Breast epithelium (tissue), 4 donors: Measurements from ENCODE around the gene AGO3. TPM values are rescaled to one million over a fixed set of nuclear protein-coding genes. Genes with fewer than 3 reads are reported as not detected.
A peak's percentile ranks its signal among the peaks of the same experiment; 100 is the strongest.

Experiments used
- DNase-seq, 2 donors: peaks; one replicate each; pipeline ENCODE4 v3.0.0-alpha.2; 2019; ENCODE audit warnings: low spot score in 2 of 2
- H3K27ac ChIP-seq, 2 donors: fragments of 200-600 bp; sonication (generic) in 1 of 2; one replicate each; pipeline ENCODE4 v1.5.1; 2016 to 2019; ENCODE audit warnings: mild to moderate bottlenecking in 1 of 2
- H3K27me3 ChIP-seq, 2 donors: fragments of 200-600 bp; sonication (generic) in 1 of 2; one replicate each; pipeline versions ENCODE4 v1.5.1 to v1.6.0; 2017 to 2019; ENCODE audit warnings: control low read depth in 1 of 2, mild to moderate bottlenecking in 1 of 2
- H3K36me3 ChIP-seq: fragments of 200-600 bp; one replicate; pipeline ENCODE4 v1.5.1; 2019
- H3K4me1 ChIP-seq, 2 donors: fragments of 200-600 bp; sonication (generic); one replicate each; pipeline ENCODE4 v1.5.1; 2016 to 2019; ENCODE audit warnings: control low read depth in 1 of 2
- H3K4me3 ChIP-seq, 3 donors: fragments of 200-600 bp; sonication (generic); 1 replicate in 2 of 3; 2 replicates in 1 of 3; pipeline ENCODE4 v1.5.1; 2016 to 2019; ENCODE audit warnings: mild to moderate bottlenecking in 3 of 3, moderate library complexity in 2 of 3
- H3K9me3 ChIP-seq, 2 donors: fragments of 200-600 bp; sonication (generic) in 1 of 2; one replicate each; pipeline ENCODE4 v1.5.1; 2016 to 2019; ENCODE audit warnings: control low read depth in 1 of 2
- CTCF ChIP-seq, 3 donors: fragments of 450-650 bp; IDR thresholded peaks; one replicate each; pipeline ENCODE4 v1.5.1; 2016 to 2017; ENCODE audit warnings: antibody characterized with exemption in 3 of 3, mild to moderate bottlenecking in 3 of 3, moderate library complexity in 3 of 3
- POLR2A ChIP-seq: fragments of 450-650 bp; IDR thresholded peaks from one replicate; pipeline ENCODE4 v1.6.1; 2016; ENCODE audit warnings: antibody characterized with exemption, mild to moderate bottlenecking, moderate library complexity
- POLR2AphosphoS5 ChIP-seq, 3 donors: sonication (generic); formaldehyde crosslinking; IDR thresholded peaks; one replicate each; pipeline ENCODE4 v1.6.1; 2017; ENCODE audit warnings: antibody characterized with exemption in 3 of 3
- intact Hi-C: fragments of 100-400 bp; cut with DNase I; formaldehyde crosslinking; loops from one replicate; pipeline ENCODE4 v1.15.1; 2023; ENCODE audit warnings: low total_unique reads
- total RNA-seq, 3 donors: library from RNA; depleted of rRNA; stranded (reverse); fragments of >200 nt; gene quantifications; one replicate each; pipeline ENCODE4 v1.1.0, GENCODE V29; 2016

The AGO3 gene
- total RNA-seq, 3 donors from 2014 or later = 28.2 TPM

DNA sequence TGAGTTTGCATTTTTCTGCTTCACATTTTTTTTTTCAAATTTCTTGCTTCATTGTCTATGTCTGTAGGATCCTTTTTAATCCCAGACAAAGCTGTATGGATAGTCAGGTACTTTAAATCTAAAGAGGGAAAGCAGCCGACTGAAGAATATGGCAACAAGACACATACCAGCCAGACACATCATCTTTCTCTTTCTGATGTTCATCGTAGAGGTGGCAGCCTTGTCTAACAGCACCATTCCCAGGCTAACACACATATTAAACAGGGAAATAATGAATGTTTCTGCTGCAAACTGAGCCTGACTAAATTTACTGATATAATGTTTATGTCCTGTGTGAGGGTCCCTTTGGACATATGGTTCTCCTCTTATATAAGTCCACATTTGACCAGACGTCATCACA, 149.3 kb downstream of the AGO3 start:
- Histone ChIP-seq H3K4me3 (no peak overlapping the region), H3K9me3 (no peaks in the 10 kb centered on the region), H3K27me3 (no peaks in the 10 kb centered on the region), H3K36me3 (no peaks in the 10 kb centered on the region), H3K4me1 (peaks cover 0 to 3% of the 10 kb centered on the region in 2 donors), H3K27ac (no peak overlapping the region)
- no peak for DNase-seq
- intact Hi-C loops = no loop called here
- no peak for TF ChIP-seq CTCF (IDR thresholded peaks at IDR 0.05)
- no peak for TF ChIP-seq POLR2A
- TF ChIP-seq POLR2AphosphoS5 (IDR thresholded peaks at IDR 0.05) = no peak

DNA sequence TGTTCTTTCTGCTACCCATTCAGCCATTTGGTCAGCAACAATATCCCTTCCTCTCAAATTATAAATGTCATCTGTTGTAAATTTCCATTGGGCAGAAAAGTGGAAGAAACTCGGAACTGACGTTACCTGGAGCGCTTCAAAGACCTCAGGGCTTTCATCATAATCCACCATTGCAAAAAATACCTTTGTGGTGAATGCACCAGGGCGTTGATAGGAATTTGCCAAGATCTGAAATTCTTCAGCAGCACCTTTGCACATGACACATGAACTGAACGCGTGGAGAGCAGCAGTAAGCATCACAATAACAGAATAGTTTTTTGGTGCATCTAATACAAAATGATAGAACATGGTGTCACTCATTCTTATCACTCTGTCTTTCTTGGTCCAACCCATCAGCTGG, 149.9 kb downstream of the AGO3 start:
- Histone ChIP-seq H3K27me3 (no peaks in the 10 kb centered on the region), H3K27ac (no peak overlapping the region), H3K4me1 (peaks cover 0 to 3% of the 10 kb centered on the region in 2 donors), H3K9me3 (no peaks in the 10 kb centered on the region), H3K36me3 (no peaks in the 10 kb centered on the region), H3K4me3 (no peak overlapping the region)
- DNase-seq = no peak
- intact Hi-C loops = no loop called here
- no peak for TF ChIP-seq POLR2A
- TF ChIP-seq CTCF (IDR thresholded peaks at IDR 0.05) = no peak
- no peak for TF ChIP-seq POLR2AphosphoS5 (IDR thresholded peaks at IDR 0.05)

DNA sequence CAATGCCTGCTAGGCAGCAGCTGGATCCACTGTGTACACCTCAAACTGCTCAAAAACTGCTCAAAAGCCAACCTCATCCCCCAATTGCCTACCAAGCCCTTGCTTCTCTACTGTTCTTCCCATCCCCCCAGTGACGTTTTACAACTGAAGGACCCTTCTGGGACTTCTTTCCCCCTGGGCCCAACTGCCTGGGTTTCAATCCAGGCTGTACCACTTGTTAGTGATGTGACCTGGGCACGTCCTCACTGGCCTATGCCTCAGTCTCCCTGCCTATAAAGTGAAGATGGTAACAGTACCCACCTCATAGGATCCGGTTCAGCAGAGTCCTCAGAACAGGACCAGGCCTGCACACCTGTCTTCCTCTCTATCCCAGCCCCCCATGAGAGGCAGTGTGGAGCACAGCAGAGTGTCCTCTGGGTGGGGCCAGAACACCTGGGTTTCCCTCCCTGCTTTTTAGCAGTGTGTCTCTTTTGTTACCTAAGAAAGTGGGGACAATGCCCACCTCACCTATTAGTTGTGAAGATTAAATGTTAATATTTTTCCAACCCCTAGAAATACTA, 151.1 kb downstream of the AGO3 start:
- Histone ChIP-seq H3K36me3 (no peaks in the 10 kb centered on the region), H3K4me3 (no peak overlapping the region), H3K4me1 (peaks cover 0 to 3% of the 10 kb centered on the region in 2 donors), H3K9me3 (no peaks in the 10 kb centered on the region), H3K27ac (no peak overlapping the region), H3K27me3 (no peaks in the 10 kb centered on the region)
- no peak for TF ChIP-seq CTCF (IDR thresholded peaks at IDR 0.05)
- TF ChIP-seq POLR2A = no peak
- TF ChIP-seq POLR2AphosphoS5 (IDR thresholded peaks at IDR 0.05) = no peak
- no peak for DNase-seq
- intact Hi-C loops = no loop called here

DNA sequence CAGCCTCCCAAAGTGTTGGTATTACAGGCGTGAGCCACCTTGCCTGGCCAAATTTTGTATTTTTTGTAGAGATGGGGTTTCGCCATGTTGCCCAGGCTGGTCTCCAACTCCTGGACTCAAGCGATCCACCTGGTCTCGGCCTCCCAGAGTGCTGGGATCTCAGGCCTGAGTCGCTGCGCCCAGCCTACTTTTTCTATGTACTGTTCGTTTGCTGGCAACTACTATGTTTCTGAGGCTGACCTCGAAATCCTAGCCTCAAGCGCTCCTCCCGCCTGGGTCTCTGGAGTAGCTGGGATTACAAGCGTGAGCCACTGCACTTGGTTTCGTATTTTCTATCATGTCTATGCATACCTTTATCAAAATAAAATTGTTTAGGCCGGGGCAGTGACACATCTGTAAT, 152.3 kb downstream of the AGO3 start:
- Histone ChIP-seq H3K4me1 (peaks cover 0 to 3% of the 10 kb centered on the region in 2 donors), H3K9me3 (no peaks in the 10 kb centered on the region), H3K36me3 (no peaks in the 10 kb centered on the region), H3K27me3 (no peaks in the 10 kb centered on the region), H3K4me3 (no peak overlapping the region), H3K27ac (no peak overlapping the region)
- DNase-seq = no peak
- TF ChIP-seq POLR2AphosphoS5 (IDR thresholded peaks at IDR 0.05) (no peak), POLR2A (no peak), CTCF (IDR thresholded peaks at IDR 0.05) (no peak)
- intact Hi-C loops = no loop called here

DNA sequence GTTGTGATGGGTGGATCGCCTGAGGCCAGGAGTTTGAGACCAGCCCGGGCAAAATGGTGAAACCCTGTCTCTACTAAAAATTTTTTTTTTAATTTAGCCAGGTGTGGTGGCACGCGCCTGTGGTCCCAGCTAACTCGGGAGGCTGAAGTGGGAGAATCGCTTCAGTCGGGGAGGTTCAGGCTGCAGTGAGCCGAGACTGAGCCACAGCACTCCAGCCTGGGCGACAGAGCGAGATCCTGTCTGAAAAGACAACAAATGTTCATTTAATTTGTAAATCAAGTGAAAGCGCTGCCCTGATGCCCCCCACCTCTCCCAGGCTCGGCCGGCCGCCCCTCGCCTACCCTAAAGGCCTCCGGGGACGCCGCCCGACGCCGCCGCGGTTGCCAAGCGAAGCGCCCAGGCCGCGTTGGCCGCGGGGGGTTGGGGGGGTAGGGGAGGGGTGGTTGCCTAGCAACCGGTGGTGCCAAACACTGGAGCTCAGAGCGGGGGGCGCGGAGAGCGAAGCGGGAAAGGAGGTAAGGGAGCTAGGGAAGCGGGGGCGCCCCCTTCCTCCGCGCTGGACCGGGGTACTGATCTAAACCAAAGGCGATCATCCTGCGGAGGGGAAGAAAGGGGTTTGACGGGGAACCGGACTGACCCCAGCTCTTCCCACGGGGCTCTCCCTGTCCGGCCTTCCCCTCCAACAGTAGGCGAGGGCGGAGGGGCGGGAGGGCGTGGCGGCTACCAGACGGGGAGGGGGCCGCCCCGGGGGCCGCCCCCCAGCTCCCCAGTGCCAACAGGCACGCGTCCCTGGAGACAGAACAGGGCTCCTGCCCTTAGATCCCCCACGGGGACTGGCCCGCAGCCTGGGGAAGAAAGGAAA, 153.0 kb downstream of the AGO3 start, which contains the start of gene TEKT2:
TSS of gene TEKT2 (plus strand) at position 460 of the 862 bp plus-strand sequence. CDS start 828 bp downstream, outside the sequence.
- H3K27ac ChIP-seq = peak within 1 kb of the TSS; percentile 36 to 48

More for the DNA sequence above, 153.0 kb downstream of the AGO3 start, which contains the start of gene TEKT2:
- Histone ChIP-seq H3K36me3 (no peaks in the 10 kb centered on the region), H3K4me1 (peaks cover 0 to 6% of the 10 kb centered on the region in 2 donors), H3K27me3 (no peaks in the 10 kb centered on the region), H3K9me3 (no peaks in the 10 kb centered on the region), H3K4me3 (peak within 1 kb of the TSS; percentile 47 to 76 (median 66))
- TF ChIP-seq POLR2A (no peak), POLR2AphosphoS5 (IDR thresholded peaks at IDR 0.05) (no peak), CTCF (IDR thresholded peaks at IDR 0.05) (no peak)
- DNase-seq = no peak
- intact Hi-C loops = no loop called here
